ENCODE results near the gene LTB.

DNA sequence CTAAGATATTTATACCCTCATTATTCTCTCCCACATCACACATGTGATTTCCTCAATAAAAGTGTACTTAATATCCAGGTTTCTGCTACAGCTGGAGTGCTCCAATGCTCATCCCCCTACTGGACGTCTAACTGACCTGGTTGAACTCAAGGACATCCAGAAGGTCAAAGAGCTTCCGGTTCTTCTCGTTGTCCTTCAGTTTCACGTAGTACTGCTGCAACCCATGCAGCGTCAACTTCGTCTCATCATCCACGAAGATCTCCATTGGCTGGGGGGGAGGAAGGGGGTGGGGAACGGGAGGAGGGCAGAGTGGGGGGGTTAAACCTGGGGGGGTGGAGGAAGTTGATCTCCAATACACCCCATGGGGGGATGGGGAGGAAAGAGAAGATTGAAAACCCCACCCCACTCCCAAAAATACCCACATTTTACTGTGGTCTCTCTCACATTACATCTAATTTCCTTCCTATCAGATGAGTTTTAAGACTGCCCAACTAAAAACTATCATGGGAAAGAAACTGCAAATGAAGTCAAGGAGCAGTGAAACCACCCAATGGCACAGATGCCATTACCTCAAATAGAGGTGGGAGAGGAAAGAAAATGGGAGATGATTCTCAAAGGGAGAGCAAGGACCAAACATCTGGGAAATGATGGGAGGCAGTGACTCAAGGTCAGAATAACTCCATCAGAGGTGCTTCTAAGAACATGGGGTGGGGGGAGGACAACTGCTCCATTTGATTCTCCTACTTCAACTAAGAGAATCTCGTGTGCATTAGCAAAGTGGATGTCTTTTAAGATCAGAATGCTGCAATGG, 49.4 kb downstream of the LTB start:
- TF ChIP-seq KDM1A (IDR thresholded peaks at IDR 0.05) (no peak), TAF1 (IDR thresholded peaks at IDR 0.05; ENCODE audit: control insufficient read depth, extremely low read depth, insufficient read depth, low read length, severe bottlenecking) (no peak), SMARCB1 (IDR thresholded peaks at IDR 0.05; ENCODE audit: insufficient read length, low read depth) (no peak), IRF2 (CRISPR knock-in tag; IDR thresholded peaks at IDR 0.05) (no peak), CCNT2 (IDR thresholded peaks at IDR 0.05; ENCODE audit: borderline replicate concordance, extremely low read depth, insufficient read length, low read depth, low read length) (no peak), CHD4 (IDR thresholded peaks at IDR 0.05; ENCODE audit: insufficient read depth, insufficient replicate concordance, low read depth, low read length, poor library complexity, severe bottlenecking) (no peak), MAZ (CRISPR knock-in tag; conservative IDR thresholded peaks at IDR 0.05 in 1 of 2, IDR thresholded peaks at IDR 0.05 in 1 of 2) (no peak), MXI1 (IDR thresholded peaks at IDR 0.05; ENCODE audit: low read depth, low read length) (no peak), PHF8 (IDR thresholded peaks at IDR 0.05; ENCODE audit: borderline replicate concordance, low read length) (no peak), SMAD1 (IDR thresholded peaks at IDR 0.05; ENCODE audit: low read depth, low read length, partially characterized antibody) (no peak), ZBTB34 (CRISPR knock-in tag; IDR thresholded peaks at IDR 0.05) (no peak)

Measured in K562 (cell line).